HG02610 (cell line): ENCODE results near the gene IGFL1.
"Not testable (repeated sequence)": the region's sequence is repeated elsewhere in the genome, so short reads cannot be mapped to it uniquely, and the experiment has no call there.

Experiments
- ATAC-seq: cut with Tn5 transposase; IDR thresholded peaks from one replicate; pipeline ENCODE4 v1.9.1; 2021; ENCODE audit warnings: mild to moderate bottlenecking, moderate library complexity; ENCODE audit not compliant: unreplicated experiment

The IGFL1 gene

DNA sequence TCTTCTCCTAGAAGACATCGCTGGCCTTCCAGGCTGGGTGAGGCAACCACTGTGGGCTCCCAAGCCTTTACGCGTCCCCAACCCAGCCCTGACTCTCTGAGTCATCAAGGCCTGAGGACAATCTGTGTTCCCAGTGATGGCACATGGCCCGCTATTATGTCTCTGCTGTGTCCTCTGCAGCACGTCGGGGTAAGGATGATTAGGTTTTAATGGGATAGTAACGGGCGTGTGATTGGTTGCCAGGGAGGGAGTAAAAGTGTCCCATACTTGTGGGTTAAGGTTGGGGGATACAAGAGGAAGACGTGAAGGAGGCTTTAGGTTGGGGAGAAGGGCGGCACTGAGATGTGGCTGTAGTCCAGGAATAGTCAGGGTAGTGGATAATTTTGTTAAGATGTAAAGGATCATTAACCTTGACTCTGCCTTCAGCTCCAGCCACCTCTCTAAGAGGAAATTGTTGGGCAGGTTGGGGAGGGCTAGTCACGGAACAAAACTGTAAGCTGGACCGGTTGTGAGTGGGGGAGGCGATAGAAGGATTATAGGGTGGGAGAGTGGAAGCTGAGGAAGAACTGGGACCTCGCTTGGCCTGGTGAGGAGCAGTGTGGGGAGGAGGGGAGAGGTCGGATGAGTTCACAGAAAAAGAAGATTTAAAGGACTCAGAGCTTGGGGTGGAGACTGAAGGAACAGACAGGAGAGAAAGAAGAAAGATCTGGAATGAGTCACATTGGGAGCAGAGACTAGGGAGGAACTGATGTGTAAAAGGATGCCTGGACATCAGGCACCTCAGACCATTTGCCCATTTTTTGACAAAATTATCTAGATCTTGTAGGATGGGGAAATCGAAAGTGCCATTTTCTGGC lies 27.9 kb upstream of the IGFL1 start:
- ATAC-seq = no peak

DNA sequence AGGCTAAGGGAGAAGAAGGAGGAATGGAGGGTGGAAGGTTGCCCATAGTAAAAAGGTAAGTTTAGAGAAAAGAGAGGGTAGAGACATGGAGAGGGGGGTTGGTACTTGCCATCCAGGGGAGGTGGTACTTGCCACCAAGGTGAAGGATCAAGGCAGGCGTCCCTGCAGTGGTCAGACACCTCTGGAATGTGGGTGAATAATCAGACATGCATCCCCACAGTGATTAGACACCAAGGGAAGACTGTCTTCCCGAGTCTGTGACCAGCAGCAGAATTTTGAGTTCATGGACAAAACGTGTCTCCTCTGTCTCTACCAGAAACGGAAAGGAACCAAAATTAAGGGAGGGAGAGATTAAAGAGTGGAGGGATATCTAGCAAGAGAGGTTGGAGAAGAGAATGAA lies 27.1 kb upstream of the IGFL1 start:
- ATAC-seq = no peak

DNA sequence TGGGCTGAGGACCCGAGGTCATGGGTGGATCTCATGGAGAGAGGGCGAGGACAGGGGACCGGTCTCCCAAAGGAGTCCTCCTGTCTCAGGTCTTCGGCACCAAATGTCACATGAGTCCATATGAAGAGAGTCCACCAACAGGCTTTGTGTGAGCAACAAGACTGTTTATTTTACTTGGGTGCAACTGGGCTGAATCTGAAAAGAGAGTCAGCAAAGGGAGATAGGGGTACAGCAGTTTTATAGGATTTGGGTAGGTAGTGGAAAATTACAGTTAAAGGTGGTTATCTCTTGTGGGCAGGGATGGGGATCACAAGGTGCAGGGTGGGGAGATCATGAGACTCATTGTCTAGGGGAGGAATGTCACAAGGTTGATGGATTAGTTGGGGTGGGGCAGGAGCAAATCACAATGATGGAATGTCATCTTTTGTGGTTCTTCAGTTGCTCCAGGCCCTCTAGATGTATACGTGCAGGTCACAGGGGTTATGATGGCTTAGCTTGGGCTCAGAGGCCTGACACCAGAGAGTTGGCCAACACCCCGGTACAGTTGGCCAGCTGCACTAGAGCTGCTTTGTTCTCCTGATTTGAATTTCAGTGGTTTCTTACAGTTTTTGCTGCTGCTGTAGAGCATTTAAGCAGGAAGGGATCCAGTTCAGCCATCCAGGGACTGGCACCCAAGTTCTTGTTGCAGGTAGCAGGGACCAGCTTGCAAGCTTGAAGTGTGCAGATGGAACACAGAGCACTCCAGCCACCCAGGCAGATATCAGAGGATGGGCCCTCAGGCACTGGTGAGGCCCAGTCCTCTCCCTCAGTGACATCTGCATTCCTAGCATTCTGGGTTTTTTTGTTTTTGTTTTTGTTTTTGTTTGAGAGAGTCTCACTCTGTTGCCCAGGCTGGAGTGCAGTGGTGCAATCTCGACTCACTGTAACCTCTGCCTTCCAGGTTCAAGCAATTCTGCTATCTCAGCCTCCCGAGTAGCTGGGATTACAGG lies 26.4 kb upstream of the IGFL1 start:
- ATAC-seq = no peak

DNA sequence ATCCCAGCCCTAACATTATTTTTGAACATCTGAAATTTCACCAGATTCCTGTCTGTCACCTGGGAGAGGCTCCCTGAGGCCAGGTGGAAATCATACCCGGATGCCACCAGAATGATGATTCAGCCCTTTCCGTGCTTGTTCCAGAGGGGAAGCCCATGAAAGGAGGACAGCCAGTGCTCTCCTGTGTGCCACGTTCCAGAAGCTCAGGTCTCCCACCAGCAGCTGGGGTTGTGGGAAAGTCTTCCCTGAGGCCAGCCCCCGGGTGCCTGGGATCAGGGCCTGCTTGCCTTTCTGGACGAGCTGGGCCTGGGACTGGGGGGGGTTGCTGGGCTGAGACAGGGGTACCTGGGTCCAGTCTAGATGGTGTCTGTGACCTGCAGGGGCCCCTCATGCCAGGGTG lies 25.5 kb upstream of the IGFL1 start:
- no peak for ATAC-seq

DNA sequence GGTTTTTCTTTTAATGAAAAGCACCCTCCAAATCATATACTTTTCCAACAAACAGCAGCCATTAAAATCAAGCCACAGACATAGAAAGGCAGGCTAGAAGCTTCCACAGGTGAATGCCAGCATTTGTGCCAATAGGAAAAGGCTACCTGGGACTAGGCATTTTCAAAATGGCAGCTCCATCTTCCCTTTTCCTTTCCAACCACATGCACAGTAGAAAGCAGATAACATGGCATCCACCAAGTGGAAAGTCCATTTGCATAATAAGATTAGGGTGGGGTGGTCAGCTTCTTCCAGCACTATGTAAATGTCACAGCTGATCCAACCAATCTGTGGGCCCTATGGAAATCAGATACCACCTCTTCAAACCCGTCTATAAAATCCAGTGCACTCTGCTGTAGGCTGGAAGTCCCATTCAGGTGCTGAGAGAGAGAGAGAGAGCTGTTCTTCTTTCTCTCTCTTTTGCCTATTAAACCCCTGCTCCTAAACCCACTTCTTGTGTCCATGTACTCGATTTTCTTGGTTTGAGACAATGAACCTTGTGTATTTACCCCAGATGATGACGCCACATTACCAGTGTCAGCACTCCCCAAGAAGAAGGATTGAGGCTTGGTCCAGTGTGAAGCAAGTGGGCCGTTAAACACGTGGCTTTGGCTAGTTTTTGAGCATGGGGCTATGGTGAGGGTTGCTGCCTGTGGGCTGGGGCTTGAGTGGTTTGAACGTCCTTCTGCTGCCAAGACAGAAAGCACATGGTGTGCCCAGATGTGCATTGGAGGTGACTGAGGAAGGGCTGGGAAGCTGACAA lies 24.2 kb upstream of the IGFL1 start:
- no peak for ATAC-seq

DNA sequence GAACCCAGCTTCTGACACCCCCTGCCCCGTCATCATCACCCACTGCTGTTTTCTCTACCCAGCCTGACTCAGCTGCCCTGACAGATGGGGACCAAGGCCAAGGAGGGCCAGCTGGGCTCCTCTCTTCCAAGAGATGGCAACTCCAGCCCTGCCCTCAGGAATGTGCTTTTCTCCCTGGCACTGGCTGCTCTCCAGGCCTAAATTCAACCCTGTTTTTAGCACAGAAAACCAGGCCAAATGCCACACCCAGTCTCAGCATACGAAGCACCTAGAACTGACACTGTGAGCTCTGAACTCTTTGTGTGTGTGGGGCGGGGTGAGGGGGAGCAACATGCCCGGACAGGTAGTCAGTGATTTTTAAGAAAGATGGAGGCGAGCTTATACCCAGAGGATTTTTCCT lies 23.4 kb upstream of the IGFL1 start:
- ATAC-seq = no peak

DNA sequence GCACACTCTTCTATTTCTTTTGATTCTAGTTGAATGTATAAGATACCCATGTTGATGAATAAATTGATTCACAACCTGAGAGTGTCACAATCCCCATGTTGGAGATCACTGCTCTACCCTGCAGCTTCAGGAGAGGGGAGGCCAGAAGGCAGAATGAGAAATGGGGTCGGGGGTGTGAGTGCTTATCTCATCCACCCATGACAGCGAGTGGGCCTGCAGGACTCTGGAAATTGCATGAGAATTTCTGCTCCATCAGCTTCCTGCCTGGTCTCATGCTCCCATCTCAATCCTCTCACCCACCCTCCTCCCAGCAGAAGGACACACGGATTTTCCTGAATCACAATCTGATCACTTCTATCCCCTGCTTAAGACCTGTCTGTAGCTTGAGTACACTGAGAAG lies 22.9 kb upstream of the IGFL1 start:
- no peak for ATAC-seq

DNA sequence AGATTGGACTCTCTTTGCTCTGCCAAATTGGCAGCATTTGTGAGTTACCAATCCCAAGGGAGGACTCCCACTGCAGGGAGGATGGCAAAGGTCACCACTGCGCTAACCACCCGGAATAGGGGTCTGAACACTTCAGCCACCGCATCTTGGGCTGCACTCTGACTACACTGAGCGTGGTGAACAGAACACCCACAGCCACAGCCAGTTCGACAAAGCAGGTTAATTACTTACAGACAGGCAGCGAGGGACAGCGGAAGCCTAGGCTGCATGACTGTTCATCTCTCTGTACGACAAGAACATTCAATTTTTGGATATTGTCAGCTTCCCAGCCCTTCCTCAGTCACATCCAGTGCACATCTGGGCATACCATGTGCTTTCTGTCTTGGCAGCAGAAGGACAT lies 21.7 kb upstream of the IGFL1 start:
- not testable (repeated sequence) for ATAC-seq

DNA sequence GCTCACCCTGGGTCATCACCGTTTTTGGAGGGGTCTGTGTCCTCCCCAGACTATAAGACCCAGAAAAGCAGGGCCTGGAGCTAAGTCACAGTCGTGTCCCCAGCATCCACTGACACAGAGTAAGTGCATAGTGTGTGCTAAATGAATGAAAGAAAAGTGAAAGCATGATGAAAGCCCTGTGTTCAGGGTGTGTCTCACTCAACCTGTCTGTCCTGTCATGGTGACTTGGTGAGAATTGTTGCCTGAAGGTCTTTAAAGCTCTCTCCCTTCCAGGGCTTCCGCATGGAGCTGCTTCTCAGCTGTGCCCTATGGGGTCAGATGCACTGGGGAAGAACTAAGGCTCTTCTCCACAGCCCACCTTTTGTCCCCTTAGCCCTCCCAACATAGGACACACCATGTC lies 20.5 kb upstream of the IGFL1 start:
- no peak for ATAC-seq

DNA sequence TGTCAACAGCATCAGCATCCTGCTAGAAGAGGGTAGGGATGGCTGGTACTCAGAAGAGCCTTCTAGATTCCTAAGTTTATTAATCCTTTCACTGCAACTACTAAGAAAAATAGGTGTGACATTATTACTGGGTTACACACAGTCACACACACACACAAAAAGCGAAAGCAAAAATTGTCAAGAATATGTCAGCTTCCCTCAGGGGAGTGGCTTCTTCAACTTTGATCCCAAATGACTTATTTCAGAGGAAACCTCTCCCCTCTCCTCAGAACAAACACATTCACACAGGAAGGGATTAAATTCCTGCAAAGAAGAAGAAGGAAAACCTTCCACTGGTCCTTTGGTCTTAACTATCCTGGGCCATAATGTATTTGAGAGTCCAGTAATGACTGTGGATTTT lies 20.1 kb upstream of the IGFL1 start:
- no peak for ATAC-seq

DNA sequence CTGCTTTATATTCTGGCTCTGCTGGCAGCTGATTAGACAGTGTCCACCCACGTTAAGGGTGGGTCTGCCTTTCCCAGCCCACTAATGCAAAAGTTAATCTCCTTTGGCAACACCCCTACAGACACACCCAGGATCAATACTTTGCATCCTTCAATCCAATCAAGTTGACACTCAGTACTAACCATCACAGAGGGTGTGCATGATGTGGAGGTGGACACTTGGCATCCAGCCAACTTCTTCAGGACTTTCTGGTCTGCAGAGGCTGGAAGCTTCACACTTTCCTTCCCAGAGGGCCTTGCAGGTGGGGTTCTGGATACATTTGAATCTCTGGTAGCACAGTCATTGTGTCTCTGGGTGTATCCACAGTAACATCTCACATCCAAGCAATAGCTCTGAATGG lies 18.9 kb upstream of the IGFL1 start:
- ATAC-seq = no peak

DNA sequence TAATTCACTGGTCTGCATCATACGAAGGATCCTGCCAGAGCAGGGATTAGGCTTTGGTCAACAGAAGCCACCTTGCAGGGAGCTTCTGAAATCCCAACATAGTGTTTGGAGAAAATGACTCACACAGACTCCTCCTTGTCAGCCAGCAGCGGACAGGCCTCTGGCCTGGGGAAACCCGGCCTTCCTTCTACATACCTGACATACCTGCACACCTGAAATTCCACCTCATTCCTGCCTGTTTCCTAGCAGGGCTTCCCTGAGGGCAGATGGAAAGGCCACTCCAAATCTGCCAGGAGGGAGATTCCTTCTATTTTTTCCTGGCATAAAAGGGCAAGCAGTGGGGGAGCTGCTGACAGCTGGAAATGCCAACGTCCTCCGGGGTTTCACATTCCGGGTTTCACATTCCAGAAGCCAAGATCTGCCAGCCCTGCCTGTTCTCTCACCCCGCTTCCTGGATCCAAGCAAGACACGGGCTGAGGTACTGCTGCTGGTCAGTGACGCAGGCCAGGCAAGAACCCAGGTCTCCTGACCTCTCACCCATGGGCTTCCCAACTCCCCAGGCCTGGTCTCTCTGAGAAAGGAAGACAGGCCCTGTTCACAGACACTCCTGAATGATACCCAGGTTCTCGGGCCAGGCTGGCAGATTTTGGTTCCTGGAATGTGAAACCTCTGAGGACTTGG lies 18.2 kb upstream of the IGFL1 start:
- ATAC-seq = no peak

DNA sequence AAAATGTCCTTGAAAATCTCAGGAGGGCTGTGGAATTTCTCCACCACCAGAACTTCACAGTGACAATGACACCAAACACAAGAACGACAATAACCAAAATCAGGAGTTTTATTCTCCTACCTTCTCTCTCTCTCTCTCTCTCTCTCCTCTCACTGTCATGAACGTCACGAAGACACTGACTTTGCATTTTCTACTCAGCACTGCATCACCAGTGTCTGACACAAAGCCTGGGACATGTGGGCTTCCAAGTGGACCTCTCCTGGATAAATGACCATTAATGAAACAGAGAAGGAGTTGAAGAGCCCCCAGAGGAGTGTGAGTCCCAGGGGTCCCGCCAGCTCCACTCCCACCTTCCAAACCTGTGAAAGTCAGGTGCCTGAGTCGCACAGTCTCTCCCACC lies 16.9 kb upstream of the IGFL1 start:
- not testable (repeated sequence) for ATAC-seq

DNA sequence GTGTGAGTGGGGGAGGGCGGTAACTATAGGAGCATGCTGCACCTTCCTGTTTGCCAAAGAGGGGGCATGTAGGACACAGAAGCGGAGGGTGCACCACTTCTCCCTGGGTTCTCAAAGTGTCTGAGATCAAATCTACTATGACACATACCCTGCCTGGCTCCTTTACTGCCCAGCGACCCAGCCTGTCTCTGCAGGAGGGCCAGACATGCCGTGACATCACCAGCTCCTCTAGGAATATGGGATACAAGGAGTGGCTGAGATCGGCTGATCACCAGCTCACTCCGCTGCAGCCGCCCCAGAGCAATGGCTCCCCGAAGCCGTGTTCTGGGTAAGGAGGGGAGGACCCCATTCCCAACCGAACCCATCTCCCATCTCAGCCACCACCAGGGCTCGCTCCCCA lies 16.4 kb upstream of the IGFL1 start:
- no peak for ATAC-seq

DNA sequence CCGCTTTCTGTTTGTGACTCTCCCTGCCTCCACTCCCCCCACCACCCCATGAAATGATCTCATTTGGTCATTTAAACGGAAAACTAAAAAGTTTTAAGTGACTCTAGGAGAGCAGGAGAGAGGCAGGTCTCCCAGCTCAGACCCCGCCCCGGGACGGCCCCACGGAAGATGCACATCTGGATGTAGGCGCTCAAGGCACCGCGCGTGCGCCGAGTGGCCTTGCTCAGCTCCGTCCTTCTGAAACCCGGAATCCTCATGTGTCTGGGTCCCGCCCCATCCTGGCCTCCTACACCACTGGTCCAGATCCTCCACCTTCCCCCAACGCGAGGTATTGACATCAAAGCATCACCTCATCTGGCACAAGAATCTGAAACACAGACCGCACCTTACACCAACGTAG lies 15.7 kb upstream of the IGFL1 start:
- no peak for ATAC-seq

DNA sequence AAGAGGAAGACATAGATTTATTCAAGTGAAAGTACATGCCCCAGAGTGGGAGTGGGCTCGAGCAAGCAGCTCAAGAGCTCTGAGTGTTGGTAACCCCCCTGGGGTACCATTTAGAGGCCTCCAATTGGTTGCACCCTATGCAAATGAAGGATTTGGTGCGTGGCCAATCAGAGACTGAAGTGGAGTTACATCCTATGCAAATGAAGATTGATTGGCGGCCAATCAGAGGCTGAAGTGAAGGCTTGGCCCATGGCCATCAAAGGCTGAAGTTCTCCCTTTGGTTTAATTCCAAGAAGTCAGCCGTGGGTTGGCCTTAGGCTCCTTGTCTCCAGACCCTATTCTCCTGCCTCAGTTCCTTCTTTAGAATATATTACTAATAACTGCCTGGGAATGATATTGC lies 12.9 kb upstream of the IGFL1 start:
- no peak for ATAC-seq

DNA sequence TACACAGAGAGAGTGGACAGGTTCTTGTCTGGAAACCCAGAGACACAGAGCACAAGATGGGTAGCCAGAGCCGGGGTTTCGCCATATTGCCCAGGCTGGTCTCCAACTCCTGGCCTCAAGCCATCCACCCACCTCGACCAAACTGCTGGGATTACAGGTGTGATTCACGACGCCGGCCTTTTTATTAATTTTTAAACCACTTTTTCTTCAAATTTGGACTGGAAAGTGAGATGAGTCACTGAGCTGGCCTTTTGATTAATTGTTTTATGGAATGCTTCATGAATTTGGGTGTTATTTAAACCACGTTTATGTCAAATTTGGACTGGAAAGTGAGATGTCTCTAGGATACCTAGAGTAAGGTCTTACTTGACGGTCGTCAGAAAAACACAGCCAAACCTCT lies 12.1 kb upstream of the IGFL1 start:
- ATAC-seq = no peak

DNA sequence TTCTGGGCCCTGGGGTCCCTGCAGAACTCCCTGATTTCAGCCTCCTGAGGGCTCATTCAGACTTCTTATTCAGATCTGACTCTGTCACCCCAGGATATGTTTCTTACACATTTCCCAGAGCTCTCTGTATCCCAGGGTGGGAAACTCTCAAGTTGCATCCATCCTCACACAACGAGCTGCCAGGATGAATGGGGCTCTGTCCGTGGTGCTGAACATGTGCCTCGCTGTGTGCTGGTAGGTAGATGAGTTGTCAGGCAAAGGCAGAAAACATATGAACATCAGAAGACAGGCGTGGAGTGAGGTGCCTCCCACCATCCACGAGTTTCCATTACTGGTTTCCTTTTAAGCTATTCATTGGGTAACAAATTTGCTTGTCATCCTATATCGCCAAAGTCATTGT lies 11.4 kb upstream of the IGFL1 start:
- no peak for ATAC-seq

DNA sequence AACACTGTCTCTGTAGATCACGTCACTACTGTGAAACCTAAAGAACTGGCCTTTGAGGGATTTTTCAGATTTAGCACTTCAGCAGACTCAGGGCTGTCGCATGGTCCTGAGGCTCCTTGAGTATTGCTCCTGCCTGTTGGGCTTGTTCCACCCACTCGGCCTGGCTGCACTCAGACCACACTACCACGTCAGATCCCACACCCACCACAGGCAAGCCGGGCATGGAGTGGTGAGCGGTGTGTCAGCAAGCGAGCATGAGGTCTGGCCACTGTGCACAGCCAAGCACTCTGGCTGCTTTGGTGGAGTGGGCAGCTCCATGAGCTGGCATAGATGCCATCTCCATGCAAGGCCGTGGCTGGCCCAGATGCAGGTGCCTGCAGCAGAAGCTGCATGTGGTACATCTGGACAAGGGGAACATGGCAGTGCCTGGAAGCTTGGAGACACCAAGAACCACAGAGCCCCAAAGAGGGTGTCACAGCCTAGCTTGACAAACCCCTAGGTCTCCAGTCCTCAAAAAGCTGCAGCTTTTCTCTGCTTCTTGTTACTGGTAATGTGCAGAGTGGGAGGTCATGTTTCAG lies 9.4 kb upstream of the IGFL1 start:
- ATAC-seq = no peak

DNA sequence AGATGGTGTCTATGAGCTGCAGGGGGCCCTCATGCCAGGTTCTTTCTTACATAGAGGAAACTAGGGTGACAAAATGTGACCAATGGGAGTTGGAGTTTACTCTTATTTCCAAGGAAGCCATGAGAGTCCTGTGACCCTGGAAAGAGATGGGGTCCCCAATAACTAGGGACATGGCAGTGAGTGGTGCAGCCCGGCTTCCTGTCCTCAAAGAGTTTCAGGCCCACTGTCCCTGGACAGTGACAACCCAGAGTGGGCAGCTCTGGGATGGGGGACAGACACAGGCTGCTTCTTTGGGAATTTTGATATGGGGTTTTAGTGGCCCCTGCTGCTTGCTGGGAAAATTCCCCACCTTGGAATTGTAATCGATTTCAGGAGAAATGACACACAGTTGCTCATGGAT lies 8.4 kb upstream of the IGFL1 start:
- no peak for ATAC-seq
